GM18873 (cell line): Measurements from ENCODE around the gene NXNL1.

Experiments used
- ATAC-seq: cut with Tn5 transposase; IDR thresholded peaks from one replicate; pipeline ENCODE4 v1.9.1; 2021; ENCODE audit warnings: mild to moderate bottlenecking, moderate library complexity, moderate number of reproducible peaks; ENCODE audit not compliant: unreplicated experiment, low FRiP score

The NXNL1 gene

DNA sequence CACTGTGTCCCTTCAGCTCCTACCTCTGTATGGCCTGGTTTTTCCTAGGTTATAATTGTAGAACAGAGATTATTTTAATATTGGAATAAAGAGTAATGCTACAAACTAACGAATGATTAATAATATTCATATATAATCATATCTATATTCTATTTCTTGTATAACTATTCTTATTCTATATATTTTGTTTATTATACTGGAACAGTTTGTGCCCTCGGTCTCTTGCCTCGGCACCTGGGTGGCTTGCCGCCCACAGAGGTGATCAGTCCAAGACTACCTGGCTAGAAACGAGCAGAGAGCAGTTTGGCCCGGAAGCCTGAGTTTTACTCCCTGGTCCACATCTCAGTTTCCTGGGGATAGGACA lies 5.7 kb upstream of the NXNL1 start:
- no peak for ATAC-seq

DNA sequence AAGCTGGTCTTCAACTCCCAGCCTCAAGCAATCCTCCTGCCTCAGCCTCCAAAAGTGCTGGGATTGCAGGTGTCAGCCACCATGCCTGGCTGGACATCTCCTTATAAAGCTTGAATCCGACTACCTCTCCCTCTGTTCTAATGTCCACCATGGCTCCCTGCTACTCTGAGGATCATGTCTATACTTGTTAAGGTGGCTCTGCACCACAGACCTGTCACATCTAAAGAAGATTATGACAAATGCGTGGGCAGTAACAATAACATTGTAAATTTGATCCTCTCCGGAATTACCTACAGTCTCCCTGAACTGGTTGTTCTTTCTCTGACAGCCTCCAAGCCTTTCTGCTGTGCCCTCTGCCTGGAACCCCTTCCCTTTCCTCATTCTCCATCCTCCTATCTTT lies 1.8 kb downstream of the NXNL1 start:
- ATAC-seq = no peak

DNA sequence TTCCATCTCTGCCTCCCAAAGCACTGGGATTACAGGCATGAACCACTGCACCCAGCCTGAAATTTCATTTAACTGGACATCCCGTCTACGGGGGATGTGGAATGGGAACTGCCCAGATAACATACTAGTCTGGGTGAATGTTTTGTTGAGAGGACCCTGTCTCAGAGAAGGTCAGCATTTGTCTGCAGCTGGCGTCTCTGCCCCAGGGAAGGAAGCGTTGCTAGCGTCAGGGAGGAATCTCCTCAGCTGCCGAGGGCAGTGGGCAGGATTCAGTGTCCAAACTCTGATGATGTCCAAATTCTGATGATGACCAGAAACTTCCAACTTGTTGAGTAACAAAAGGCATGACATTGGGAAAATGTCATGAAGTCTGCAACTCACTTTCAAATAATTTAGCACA lies 3.1 kb downstream of the NXNL1 start:
- no peak for ATAC-seq

DNA sequence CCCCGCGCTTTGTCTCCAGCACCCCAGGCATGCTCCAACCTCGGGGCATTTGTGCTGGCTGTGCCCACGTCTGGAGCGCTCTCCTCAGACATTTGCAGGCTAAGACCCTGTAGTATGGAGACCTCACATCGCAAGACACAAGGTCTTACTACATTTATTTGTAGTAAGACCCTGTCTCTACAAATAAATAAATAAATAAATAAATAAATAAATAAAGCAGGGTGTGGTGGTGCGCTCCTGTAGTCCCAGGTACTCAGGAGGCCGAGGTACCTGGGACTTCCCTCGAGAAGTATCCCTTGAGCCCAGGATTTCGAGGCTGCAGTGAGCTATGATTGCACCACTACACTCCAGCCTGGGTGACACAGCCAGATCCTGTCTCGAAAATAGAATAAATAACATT lies 4.6 kb downstream of the NXNL1 start:
- no peak for ATAC-seq

DNA sequence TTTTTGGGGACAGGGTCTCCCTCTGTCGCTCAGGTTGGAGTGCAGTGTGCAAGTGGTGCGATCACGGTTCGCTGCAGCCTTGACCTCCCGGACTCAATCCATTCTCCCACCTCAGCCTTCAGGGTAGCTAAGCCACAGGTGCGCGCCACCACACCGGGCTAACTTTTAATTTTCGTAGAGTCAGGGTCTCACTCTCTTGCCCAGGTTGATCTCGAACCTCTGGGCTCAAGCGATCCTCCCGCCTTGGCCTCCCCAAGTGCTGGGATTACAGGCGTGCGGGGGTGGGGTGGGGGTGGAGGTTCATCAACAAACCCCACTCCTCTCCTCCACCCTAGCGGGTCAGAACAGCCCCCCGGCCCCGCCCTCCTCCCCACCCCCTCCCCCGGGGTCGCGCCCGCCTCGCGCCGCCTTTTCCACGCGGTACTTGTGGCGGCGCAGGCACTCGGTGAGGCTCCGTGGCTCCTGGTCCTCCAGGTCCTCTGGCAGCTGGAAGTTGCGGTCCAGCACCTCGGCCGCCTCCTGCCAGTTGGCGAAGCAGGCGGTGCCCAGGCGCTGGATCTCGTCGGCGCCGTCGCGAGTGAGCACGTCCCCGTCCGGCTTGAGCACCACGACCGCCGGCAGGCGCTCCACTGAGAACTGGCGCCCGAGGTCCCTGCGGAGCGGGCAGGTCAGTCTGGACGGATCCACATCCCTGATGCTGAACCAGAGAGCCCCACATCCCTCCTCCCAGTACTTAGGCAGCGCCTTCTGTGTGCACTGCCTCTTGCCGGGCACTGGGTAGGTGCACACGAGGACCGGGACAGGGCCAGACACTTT lies 5.2 kb downstream of the NXNL1 start:
- ATAC-seq = no peak

DNA sequence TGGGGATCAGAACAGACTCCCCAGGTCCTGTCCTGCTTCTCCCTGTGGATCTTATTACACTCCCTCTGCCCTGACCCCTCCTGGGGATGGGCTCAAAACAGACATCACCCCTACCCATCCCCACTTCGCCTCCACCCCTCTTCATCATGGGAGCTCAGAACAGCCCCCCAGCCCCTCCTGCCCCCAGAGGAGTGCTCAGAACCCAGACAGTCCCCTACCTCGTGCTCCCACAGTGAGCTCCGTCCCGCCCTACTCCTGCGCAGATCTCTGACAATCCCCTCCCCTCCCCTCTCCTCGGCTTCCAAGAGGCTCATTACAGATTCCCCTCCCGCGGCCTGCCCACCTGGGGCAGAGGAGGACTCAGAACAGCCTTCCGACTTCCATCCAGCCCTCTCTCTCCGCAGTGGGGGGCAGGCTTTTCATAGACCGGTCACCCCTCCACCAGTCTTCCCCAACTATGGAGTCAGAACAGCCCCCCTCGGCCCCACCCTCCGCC lies 6.1 kb downstream of the NXNL1 start:
- ATAC-seq = no peak

DNA sequence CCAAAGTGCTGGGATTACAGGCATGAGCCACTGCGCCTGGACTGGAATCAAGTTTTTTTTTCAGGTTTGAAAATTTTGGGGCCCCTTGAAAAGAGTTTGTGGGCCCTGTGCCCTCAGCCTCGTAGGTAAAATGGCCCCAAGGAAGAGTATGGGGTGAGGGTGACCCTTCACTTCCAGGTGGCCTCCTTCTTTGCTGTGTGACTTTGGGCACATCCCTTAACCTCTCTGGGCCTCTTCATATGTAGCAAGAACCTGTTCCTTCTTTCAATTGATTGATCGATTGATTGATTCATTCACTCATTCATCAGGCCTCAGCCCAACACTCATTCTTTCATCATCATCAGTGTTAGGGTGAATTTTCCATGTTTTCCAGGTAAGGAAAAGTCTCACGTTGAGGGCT lies 8.9 kb downstream of the NXNL1 start:
- no peak for ATAC-seq

DNA sequence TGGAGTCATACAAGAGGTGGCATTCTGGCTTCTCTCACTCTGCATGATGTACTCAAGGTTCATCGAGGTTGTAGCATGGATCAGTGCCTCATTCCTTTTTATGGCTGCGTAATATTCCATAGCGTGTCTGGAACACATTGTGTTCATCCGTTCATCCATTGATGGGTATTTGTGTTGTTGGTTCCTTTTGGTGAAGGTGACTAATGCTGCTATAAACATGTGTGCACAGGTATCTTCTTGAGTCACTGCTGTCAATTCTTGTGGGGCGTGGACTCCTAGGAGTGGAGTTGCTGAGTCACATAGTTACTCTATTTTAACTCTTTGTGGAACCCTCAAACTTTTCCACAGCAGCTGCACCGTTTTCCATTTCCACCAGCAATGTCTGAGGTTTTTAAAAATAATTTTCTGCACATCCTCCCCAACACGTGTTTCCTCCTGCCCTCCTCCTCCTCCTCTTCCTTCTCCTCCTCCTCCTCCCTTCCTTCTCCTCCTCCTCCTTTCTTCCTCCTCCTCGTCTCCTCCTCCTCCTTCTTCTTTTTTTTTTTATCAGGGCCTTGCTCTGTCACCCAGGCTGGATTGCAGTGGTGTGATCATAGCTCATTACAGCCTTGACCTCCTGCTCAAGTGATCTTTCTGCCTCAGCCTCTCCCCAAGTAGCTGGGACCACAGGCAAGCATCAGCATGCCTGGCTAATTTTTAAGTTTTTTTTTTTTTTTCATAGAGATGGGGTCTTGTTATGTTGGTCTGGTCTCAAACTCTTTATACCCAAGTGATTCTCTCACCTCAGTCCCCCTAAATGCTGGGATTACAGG lies 10.3 kb downstream of the NXNL1 start:
- no peak for ATAC-seq

DNA sequence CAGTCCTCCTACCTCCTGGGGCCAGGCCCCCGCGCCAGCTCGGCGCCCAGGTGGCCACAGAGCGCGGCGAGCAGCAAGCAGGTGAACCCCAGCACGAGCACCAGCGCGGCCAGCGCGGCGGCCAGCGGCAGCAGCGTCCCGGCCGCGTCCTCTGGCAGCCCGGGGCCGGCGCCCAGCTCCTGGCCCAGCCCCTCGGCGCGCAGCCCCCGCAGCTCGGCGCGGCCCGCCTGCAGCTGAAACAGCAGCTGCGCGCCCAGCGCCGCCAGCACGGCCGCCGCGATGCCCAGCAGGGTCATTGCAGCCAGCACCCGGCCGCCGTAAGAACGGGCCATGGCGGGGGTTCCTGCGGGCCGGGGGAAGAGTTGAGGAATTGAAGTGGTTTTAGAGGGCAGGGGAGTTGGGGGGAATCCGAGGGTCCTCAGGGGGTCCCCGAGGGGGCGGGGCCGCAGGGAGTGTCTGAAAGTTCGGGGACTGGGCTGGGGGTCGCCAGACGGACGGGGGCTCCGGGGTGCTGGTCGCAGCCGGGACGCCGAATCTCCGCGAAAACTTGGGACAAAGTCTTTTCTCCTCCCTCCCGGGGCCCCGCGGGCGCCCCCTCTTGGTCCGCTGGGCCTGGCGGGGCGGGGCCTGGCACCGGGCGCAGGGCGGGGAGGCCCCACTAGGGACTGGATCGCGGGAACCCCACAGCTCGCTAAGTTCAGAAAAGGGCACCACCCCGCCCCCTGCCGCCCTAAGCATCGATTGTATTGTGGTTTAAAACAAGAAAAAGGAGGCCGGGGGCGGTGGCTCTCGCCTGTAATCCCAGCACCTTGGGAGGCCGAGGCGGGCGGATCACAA lies 12.4 kb downstream of the NXNL1 start, which contains the start of gene TMEM221:
Gene TMEM221, minus strand, starts transcription at position 538 of the 837 bp plus-strand sequence. Its CDS starts 206 bp downstream, at position 332.
- no peak for ATAC-seq

DNA sequence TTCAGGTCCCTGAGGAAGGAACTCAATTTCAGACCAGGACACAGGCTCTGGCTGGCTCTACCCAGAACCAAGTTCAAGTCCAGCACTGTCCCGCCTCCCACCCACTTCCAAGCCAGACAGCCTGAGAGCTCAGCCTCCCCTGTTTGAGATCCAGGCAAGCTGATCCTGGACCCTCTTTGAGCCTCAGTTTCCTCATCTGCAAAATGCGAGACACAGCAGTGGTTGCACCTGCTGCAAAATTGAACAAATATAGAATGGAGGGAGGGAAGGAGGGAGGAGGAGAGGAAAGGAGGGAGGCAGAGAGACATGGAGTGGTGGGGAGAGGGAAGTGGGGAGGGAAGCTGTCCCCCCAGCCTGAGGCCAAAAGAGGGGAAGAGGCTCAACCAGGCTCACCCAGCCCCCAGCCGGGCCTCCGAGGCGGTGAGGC lies 13.0 kb downstream of the NXNL1 start:
- ATAC-seq = no peak

DNA sequence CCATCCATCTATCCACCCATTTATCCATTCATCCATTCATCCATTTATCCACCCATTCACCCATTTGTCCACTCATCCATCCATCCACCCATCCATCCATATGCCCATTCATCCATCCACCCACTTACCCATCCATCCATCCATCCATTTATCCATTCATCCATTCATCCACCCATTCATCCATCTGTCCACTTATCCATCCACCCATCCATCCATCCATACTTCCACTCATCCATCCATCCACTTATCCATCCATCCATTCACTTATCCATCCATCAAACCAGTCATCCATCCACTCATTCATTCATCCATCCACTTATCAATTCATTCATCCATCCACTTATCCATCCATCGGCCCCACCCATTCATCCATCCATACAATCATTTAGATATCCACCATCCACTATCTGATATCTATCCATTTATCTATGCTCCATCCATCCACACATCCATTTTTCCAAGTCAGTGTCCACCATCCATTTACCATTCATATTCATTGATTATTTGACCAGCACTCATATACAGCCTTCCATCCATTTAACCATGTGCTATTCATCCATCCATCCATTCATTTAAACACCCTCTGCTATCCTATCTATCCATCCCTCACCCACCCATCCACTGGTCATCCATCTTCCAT lies 15.1 kb downstream of the NXNL1 start:
- ATAC-seq = no peak

DNA sequence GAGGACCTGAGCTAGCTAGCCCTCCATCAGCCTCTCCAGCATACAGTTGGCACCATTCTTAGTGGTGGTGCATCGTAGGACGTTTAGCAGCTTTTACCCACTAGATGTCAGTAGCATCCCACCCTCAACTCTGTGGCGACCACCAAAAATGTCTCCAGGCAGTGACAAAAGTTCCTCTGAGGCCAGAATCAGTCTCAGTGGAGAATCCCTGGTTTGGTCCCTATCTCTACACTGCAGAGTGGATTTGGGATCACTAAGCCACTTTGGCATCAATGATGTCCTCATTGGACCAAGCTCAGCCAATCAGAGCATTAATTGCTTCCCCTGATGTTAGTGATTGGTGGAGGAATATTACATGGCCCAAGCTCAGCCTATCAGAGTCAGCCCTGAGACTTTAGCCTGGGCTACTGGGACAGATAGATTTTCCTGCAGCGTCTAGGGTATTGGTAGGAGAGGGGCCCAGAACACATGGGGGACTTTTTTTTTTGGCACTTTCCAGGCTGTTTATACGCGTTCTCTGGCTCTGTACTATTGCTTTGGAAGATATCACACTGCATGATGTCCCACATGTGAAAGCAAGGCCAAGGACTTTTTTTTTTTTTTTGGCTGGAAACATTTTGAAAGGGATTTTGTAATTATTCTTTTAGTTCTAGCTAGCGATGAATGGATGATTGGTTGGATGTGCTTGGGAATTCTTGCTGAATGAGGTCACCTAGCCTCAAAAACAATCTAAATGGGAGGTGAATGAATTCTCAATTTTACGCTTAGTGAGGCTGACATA lies 19.3 kb downstream of the NXNL1 start:
- no peak for ATAC-seq

DNA sequence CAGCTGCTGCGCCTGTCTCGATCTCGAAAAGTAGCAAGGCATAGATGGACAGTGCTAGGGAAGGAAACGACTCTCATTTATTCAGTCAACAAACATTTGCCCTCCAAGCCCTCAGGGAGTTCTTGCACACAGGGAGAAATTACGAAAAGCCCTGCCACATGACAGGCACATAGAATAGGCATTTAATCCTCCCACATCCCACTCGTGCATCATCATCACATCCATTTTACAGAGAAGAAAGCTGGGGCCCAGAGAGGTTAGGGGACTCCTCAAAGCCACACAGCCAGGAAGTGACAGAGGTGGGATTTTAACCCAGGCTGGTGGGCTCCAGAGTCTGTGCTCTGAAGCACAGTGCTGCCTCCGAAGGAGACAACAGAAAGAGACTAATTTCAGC lies 23.9 kb downstream of the NXNL1 start:
- ATAC-seq = no peak

DNA sequence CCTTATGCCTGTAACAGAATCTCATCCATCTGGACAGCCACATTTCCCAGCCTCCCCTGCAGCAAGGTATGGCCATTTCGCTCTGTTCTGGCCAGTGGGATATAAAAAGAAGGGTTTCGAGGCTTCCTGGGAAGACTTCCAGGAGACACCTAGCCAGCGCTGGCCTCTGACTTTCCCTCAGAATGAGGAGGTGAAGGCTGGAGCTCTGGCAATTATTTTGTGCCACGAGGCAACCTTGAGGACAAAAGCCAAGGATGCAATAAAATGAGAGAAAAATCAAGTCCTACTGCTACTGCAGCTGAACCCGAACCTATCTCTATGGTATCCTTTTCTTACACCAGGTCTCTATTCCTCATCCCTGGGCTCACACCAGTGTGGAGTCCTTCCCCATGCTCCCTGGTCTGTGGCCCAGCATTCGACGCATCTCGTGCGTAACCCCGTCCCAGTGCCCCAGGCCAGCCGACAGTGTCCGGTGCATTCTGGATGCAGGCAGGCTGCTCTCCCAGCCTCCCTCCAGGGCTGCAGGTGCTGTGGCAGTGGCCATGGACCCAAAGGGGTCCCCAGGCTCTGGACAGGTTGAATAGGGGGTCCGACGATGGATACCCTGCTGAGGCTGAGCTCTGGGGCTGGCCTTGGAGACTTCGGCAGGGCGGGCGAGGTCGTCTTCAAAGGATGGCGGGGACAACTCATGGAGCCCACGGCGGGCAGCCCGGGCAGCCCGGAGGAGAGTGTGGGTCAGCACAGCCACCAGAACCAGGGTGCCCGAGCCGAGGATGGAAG lies 24.4 kb downstream of the NXNL1 start:
- ATAC-seq = no peak

DNA sequence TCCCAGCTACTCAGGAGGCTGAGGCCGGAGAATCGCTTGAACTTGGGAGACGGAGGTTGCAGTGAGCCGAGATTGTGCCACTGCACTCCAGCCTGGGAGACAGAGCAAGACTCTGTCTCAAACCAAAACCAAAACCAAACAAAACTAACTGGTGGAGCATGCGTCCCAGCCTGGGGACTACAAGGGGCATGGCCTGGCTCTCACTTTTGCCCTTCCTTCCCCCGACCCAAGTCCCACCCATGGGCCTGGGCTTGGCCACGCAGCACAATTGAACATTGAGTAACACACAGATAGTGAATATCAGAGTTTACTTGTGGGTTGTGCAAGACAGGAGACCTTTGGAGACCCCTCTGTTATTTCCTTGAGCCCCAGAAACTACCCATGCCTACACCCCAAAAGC lies 25.5 kb downstream of the NXNL1 start:
- no peak for ATAC-seq

DNA sequence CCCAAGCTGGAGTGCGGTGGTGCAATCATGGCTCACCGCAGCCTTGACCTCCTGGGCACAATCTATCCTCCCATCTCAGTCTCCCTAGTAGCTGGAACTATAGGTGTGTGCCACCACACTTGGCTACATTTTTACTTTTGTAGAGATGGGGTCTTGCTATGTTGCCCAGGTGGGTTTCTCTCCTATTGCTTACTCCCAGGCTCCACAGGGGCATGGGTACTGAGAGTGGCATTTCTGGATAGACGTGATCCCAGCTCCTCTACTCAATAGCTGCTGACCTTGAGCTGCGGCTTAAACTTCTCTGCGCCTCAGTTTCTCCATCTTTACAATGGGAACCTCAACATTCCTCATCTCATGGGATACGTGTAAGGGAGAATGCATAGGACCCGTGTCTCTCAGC lies 29.3 kb downstream of the NXNL1 start:
- no peak for ATAC-seq

DNA sequence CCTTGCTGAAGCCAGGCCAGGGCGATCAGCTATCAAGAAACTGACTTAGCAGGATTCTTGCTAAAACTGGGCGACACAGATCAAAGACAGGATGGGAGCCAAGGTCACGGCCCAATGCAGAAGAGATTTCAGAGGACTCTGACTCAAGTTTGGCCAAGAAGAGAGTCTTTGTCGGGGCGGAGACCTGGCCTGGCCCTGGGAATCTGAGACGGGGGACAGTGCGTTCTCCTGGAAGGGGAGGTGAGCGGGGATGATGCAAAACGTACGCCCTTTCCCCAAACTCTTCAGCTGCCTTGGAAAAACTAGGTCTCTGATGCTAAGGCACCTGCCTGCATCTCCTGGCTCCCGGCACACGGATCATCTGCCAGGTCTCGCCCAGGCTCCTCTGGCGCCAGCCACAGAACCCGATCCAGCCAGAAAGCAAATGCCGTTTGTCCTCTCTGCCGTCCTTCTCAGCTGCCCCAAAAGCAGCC lies 31.0 kb downstream of the NXNL1 start:
- ATAC-seq = no peak

DNA sequence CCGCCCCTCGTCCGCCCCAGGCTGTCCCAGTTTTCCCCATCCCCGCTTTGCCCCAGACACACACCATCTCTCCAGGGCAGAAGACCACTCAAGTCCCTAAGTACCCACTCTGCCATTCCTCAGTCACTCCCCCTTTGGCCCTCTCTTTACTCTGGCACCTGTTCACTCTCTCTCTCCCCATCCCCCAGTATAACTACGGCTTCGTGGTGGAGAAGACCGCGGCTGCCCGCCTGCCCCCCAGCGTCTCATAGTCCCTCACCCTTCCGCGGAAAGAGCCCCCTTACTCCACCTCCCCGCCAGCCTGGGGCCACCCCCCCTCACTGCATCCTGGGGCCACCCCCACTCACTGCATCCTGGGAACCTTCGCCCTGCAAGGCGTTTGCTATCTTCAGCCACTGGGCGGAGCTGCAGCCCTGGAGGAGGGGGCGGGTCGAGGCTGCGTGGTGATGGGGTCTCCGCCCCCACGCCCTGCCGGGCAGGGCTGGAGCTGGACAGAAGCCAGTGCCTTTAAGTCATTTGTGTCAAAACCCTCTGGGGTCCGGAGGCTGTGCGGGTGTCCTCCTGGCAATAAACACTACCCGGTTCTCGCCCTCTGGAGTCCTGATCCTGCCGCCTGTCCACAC lies 35.9 kb downstream of the NXNL1 start:
- no peak for ATAC-seq
